WI38 (cell line): ENCODE results near the gene TTLL1.
A peak's percentile ranks its signal among the peaks of the same experiment; 100 is the strongest.

ENCODE experiments used
- H3K4me3 ChIP-seq: 2 replicates; pipeline ENCODE4 v1.5.1; 2011; ENCODE audit warnings: low read depth, mild to moderate bottlenecking, control low read depth, low read length
- TF ChIP-seq, protein P1 (sequence below): IDR thresholded peaks from 2 replicates; pipeline ENCODE4 v1.5.1; 2012; ENCODE audit warnings: low read depth, mild to moderate bottlenecking, control low read depth, low read length

TTLL1 gene

GRCh38 chr22:43088984-43089717 lies at the start of gene TTLL1:
Gene TTLL1 (minus strand): TSS chr22:43089391. CDS start chr22:43075586, 13,805 bp downstream.
- TF ChIP-seq, protein P1, sequence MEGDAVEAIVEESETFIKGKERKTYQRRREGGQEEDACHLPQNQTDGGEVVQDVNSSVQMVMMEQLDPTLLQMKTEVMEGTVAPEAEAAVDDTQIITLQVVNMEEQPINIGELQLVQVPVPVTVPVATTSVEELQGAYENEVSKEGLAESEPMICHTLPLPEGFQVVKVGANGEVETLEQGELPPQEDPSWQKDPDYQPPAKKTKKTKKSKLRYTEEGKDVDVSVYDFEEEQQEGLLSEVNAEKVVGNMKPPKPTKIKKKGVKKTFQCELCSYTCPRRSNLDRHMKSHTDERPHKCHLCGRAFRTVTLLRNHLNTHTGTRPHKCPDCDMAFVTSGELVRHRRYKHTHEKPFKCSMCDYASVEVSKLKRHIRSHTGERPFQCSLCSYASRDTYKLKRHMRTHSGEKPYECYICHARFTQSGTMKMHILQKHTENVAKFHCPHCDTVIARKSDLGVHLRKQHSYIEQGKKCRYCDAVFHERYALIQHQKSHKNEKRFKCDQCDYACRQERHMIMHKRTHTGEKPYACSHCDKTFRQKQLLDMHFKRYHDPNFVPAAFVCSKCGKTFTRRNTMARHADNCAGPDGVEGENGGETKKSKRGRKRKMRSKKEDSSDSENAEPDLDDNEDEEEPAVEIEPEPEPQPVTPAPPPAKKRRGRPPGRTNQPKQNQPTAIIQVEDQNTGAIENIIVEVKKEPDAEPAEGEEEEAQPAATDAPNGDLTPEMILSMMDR = no peak
- H3K4me3 ChIP-seq = peak within 1 kb of the TSS; percentile 85

GRCh38 chr22:43136801-43137200 lies 47.6 kb upstream of the TTLL1 start:
- no peak overlapping the region for H3K4me3 ChIP-seq
- TF ChIP-seq, protein P1 = no peak

GRCh38 chr22:43136255-43136654 lies 47.1 kb upstream of the TTLL1 start:
- TF ChIP-seq, protein P1 = peak; percentile 79
- H3K4me3 ChIP-seq = no peak overlapping the region

DNA sequence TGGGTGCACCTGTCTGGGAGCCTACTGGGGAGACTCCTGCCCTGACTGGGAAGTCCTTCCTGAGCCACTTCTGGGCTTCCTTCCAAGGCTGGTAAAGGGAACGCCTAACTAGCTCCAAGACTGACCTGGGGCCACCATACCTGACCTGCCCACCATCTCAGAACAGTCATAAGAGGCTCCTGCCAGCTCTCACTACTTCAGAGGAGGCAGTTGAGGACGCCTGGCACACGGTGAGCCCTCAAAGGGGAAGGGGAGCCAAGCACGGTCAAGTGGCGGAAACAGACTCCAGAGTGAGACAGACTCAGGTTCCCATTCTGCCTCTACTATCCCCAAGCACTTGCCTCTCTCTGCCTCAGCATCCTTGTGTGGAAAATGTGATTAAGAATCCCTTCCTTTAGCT lies 46.4 kb upstream of the TTLL1 start:
- H3K4me3 ChIP-seq = no peak overlapping the region
- TF ChIP-seq, protein P1 = no peak

DNA sequence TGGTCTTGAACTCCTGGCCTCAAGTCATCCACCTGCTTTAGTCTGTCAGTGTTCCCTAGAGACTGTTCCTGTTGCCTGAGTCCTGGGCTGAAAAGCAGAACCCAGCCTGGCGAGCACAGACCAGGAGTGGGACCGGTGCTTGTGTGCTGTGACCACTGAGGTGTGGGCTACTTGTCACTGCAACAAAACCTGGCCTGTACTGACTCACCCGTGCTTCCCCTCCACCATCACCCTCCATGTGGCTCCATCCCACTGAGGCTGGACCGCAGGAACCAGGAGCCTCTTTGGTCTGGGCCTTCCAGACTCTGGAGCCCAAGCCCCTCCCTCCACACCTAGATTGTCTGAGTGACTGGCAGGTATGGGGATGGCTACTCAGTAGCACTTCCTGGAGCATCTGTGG lies 45.4 kb upstream of the TTLL1 start:
- no peak overlapping the region for H3K4me3 ChIP-seq
- TF ChIP-seq, protein P1 = no peak

DNA sequence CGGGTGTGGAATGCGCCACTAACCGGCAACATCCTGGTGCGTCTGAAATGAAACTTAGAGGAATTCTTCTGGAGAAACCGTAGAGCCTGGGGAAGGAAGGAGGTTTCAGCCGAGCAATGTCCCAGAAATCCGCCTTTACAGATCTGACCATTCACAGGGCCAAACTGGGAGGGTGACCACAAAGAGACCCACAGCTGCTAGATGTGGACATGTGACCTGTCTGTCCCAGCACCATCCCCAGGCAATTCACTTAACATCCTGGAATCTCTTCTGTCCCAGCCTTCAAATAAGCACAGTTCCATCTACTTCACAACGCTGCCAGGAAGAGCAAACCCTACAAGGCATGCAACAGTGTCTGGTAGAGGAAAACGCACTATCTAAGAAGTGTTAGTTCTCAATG lies 44.2 kb upstream of the TTLL1 start:
- TF ChIP-seq, protein P1 = no peak
- no peak overlapping the region for H3K4me3 ChIP-seq

- no peak overlapping the region for H3K4me3 ChIP-seq
- TF ChIP-seq, protein P1 = no peak
Measured at GRCh38 chr22:43131773-43132501, 42.7 kb upstream of the TTLL1 start.
